Loucy (cell line): ENCODE data around the gene ANTXR2.

ENCODE experiments used
- CTCF ChIP-seq: fragments of 200-600 bp; sonication (generic); conservative IDR thresholded peaks from 2 replicates; pipeline ENCODE4 v1.5.1; 2014; ENCODE audit warnings: mild to moderate bottlenecking, antibody characterized with exemption, low read length
- EZH2phosphoT487 ChIP-seq: fragments of 200-600 bp; IDR thresholded peaks from 2 replicates; pipeline ENCODE4 v1.6.1; 2018; ENCODE audit warnings: antibody characterized with exemption, mild to moderate bottlenecking, moderate library complexity, borderline replicate concordance

- TF ChIP-seq CTCF: no peak
- TF ChIP-seq EZH2phosphoT487: no peak
Measured at GRCh38 chr4:80022282-80022681, 50.7 kb downstream of the ANTXR2 start.
